ENCODE results near the gene DDX3X.
"Not testable (repeated sequence)": the region's sequence is repeated elsewhere in the genome, so short reads cannot be mapped to it uniquely, and the experiment has no call there.

Gene DDX3X

GRCh38 chrX:41377624-41378023, 43.7 kb downstream of the DDX3X start:
- DNase-seq = no peak

GRCh38 chrX:41381685-41382084, 47.7 kb downstream of the DDX3X start:
- no peak for DNase-seq

GRCh38 chrX:41382714-41383645, 49.0 kb downstream of the DDX3X start:
- DNase-seq = peak; percentile 15

- DNase-seq = peak; percentile 73
Measured at GRCh38 chrX:41384051-41384705, 50.2 kb downstream of the DDX3X start.

GRCh38 chrX:41386222-41386990, 52.4 kb downstream of the DDX3X start:
- DNase-seq = no peak

GRCh38 chrX:41388543-41388942, 54.6 kb downstream of the DDX3X start:
- DNase-seq = no peak

- DNase-seq = no peak
Measured at GRCh38 chrX:41389311-41389888, 55.4 kb downstream of the DDX3X start.

GRCh38 chrX:41390576-41390975, 56.6 kb downstream of the DDX3X start:
- not testable (repeated sequence) for DNase-seq

GRCh38 chrX:41391606-41392005, 57.6 kb downstream of the DDX3X start:
- no peak for DNase-seq

- DNase-seq = no peak
Measured at GRCh38 chrX:41394293-41394692, 60.3 kb downstream of the DDX3X start.

GRCh38 chrX:41397219-41397618, 63.3 kb downstream of the DDX3X start:
- DNase-seq = no peak

GRCh38 chrX:41397768-41398167, 63.8 kb downstream of the DDX3X start:
- DNase-seq = no peak

- not testable (repeated sequence) for DNase-seq
Measured at GRCh38 chrX:41402556-41402955, 68.6 kb downstream of the DDX3X start.

GRCh38 chrX:41405551-41405950, 71.6 kb downstream of the DDX3X start:
- no peak for DNase-seq

GRCh38 chrX:41406201-41406600, 72.2 kb downstream of the DDX3X start:
- DNase-seq = no peak

- DNase-seq = no peak
Measured at GRCh38 chrX:41407816-41408215, 73.9 kb downstream of the DDX3X start.

- DNase-seq = no peak
Measured at GRCh38 chrX:41408576-41408975, 74.6 kb downstream of the DDX3X start.

- no peak for DNase-seq
Measured at GRCh38 chrX:41409006-41409405, 75.0 kb downstream of the DDX3X start.

GRCh38 chrX:41411222-41411621, 77.3 kb downstream of the DDX3X start:
- not testable (repeated sequence) for DNase-seq

GRCh38 chrX:41412261-41413081, 78.5 kb downstream of the DDX3X start:
- DNase-seq = no peak

Data from hematopoietic multipotent progenitor cell treated with erythropoietin and hydrocortisone succinate and interleukin-3 and kit ligand, for 6 days (in vitro differentiated cells).